Adipocyte (in vitro differentiated cells): ENCODE data around the gene PBRM1.

Source experiments
- DNase-seq: peaks from one replicate; pipeline ENCODE4 v3.0.0-alpha.2; 2015; ENCODE audit warnings: low read depth
- H3K27me3 ChIP-seq: replicated peaks from 2 replicates; pipeline ENCODE4 v1.7.0; 2013; ENCODE audit warnings: mild to moderate bottlenecking, low read length, moderate library complexity; ENCODE audit not compliant: control insufficient read depth, insufficient read depth
- H3K36me3 ChIP-seq: 2 replicates; pipeline ENCODE4 v1.7.0; 2013; ENCODE audit warnings: low read length, mild to moderate bottlenecking, moderate library complexity; ENCODE audit not compliant: control insufficient read depth, insufficient read depth, severe bottlenecking
- H3K4me1 ChIP-seq: 2 replicates; pipeline ENCODE4 v1.7.0; 2013; ENCODE audit warnings: mild to moderate bottlenecking, low read length, moderate library complexity; ENCODE audit not compliant: control insufficient read depth, insufficient read depth
- H3K4me3 ChIP-seq: 2 replicates; pipeline ENCODE4 v1.7.0; 2013; ENCODE audit warnings: mild to moderate bottlenecking, low read length, moderate library complexity
- H3K9ac ChIP-seq: 2 replicates; pipeline ENCODE4 v1.7.0; 2013; ENCODE audit warnings: mild to moderate bottlenecking, low read length, moderate library complexity
- H3K9me3 ChIP-seq: 2 replicates; pipeline ENCODE4 v1.7.0; 2013; ENCODE audit warnings: mild to moderate bottlenecking, low read length, moderate library complexity; ENCODE audit not compliant: control insufficient read depth

Gene PBRM1

DNA sequence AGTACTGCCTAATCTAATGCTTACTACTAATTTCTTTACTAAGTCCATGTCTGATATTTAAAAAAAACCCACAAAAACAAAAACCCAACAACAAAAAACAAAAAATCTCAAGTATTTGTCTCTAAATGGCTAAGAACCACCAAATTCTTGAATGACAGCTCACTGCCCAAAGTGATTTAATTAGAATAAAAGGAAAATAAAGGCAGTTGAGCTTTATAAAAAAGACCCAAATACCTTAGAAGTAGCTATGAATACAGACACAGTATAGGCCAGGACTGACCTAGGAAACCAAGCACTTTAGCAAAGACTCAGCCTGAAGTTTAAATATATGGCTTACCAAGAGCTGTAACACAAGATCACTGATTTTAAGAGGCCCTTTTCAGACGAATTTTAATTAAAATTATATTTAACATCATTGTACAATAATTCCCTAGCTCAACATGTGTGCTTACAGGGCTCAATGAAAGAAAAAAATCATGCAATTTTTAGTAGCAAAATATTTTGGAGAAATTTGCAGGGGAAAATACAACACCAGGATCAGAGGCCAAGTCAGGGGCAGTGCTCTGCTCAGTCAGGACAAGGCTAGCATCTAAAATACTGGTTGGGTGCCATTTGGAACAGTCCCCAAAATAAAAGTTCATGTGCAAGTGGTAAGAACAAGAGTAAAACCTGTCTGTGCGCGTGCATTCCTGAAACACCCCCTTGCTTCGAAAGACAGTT is 124.5 kb downstream of the PBRM1 start:
- Histone ChIP-seq H3K4me3 (no peak overlapping the region), H3K27me3 (no peaks in the 10 kb centered on the region), H3K9me3 (no peaks in the 10 kb centered on the region), H3K4me1 (peaks cover 22% of the 10 kb centered on the region), H3K36me3 (peaks cover 78% of the 10 kb centered on the region), H3K9ac (no peak overlapping the region)
- DNase-seq, result peak; percentile 45

GRCh38 chr3:52558436-52558835 is 127.3 kb downstream of the PBRM1 start:
- DNase-seq, result no peak
- Histone ChIP-seq H3K4me1 (peaks cover 22% of the 10 kb centered on the region), H3K4me3 (no peak overlapping the region), H3K9me3 (no peaks in the 10 kb centered on the region), H3K27me3 (no peaks in the 10 kb centered on the region), H3K9ac (no peak overlapping the region), H3K36me3 (peaks cover 80% of the 10 kb centered on the region)

- Histone ChIP-seq H3K4me3 (no peak overlapping the region), H3K9ac (no peak overlapping the region), H3K9me3 (no peaks in the 10 kb centered on the region), H3K4me1 (peaks cover 22% of the 10 kb centered on the region), H3K36me3 (peaks cover 80% of the 10 kb centered on the region), H3K27me3 (no peaks in the 10 kb centered on the region)
- DNase-seq, result no peak
Measured at GRCh38 chr3:52557011-52557960, 128.4 kb downstream of the PBRM1 start.

- peaks cover 6% of the 10 kb centered on the region for H3K4me1 ChIP-seq
- H3K9me3 ChIP-seq, result no peaks in the 10 kb centered on the region
- peaks cover 83% of the 10 kb centered on the region for H3K36me3 ChIP-seq
- peak; percentile 70 for DNase-seq
- no peaks in the 10 kb centered on the region for H3K27me3 ChIP-seq
- H3K9ac ChIP-seq, result no peak overlapping the region
- no peak overlapping the region for H3K4me3 ChIP-seq
Measured at GRCh38 chr3:52555056-52555455, 130.7 kb downstream of the PBRM1 start.

DNA sequence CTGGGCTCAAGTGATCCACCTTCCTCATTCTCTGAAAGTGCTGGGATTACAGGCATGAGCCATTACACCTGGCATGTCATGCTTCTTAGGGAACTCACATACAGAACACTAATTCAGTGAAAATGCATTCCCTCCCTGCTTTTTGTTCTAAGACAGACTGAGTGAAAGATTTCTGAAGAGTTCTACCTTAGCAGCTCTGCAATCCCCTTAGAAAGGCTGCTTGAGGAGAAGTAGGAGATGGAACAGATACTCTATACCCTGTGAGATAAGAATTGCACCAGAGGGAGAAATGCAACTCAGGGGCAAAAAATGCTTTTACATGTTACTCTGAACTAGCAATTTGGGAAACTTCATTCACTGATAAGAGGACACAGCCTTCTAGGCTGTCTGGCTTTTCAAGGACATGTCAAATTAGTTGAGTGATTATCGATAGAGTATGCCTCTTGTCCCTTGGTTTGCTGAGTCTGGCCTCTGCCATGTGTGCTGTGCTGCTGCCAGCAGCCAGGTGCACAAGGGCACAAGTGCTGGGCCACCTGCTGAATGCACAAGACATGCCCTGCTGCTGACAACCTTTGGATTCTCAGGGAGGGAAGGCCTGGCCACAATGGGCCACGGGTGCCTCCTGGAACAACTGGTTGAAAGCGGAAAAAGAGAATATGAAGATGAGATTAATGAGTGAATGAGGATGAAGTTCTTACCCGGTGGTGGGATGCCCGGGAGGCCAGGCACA is 131.5 kb downstream of the PBRM1 start:
- Histone ChIP-seq H3K9me3 (no peaks in the 10 kb centered on the region), H3K4me3 (no peak overlapping the region), H3K4me1 (peaks cover 5% of the 10 kb centered on the region), H3K9ac (no peak overlapping the region), H3K27me3 (no peaks in the 10 kb centered on the region), H3K36me3 (peaks cover 83% of the 10 kb centered on the region)
- DNase-seq, result no peak

DNA sequence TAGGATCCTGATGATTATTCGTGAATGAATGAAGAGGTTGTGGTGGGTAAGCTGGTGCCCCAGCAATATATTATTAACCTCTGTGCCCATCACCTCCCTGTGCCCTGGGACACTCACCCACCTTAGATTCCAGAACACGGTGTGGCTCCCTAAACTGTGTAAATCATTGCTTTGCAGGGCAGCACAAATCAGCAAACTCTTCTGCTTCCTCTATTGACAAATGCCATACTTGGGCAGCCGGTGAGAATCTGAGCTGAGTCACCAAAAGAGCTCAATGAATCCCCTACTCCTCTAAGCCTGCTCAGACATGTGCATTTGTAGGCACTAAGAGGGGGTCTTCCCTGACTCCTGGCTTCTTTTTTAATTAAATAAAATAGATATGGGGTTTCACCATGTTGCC is 133.6 kb downstream of the PBRM1 start:
- H3K4me3 ChIP-seq, result no peak overlapping the region

GRCh38 chr3:52551118-52551517 is 134.6 kb downstream of the PBRM1 start:
- Histone ChIP-seq H3K9ac (no peak overlapping the region), H3K9me3 (no peaks in the 10 kb centered on the region), H3K4me1 (peaks cover 5% of the 10 kb centered on the region), H3K36me3 (peaks cover 87% of the 10 kb centered on the region), H3K27me3 (no peaks in the 10 kb centered on the region), H3K4me3 (no peak overlapping the region)
- no peak for DNase-seq

More for the DNA sequence above, 133.6 kb downstream of the PBRM1 start:
- Histone ChIP-seq H3K9ac (no peak overlapping the region), H3K9me3 (no peaks in the 10 kb centered on the region), H3K27me3 (no peaks in the 10 kb centered on the region), H3K4me1 (peaks cover 5% of the 10 kb centered on the region), H3K36me3 (peaks cover 83% of the 10 kb centered on the region)
- peak; percentile 18 for DNase-seq

DNA sequence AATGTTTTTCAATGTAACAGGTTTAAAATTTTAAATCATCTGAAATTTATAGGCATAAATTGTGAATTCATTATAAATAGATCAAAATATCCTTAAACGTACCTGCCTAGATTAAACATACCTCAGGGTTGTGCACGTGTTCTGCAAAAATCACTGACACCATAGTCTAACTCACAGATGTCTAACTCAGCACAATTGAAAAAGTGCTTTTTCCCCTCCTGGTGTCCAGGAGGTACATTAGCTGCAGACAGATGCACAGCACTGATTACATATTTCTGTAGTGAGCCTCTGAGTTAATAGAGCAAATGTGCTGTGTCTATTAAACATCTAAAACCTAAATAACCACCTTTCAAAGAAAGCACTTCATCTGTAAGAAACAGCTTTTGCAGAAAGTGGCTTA is 138.6 kb downstream of the PBRM1 start:
- Histone ChIP-seq H3K36me3 (peaks cover 66% of the 10 kb centered on the region), H3K4me1 (peaks cover 10% of the 10 kb centered on the region), H3K9me3 (no peaks in the 10 kb centered on the region), H3K9ac (no peak overlapping the region), H3K27me3 (no peaks in the 10 kb centered on the region), H3K4me3 (no peak overlapping the region)
- no peak for DNase-seq

- no peak overlapping the region for H3K4me3 ChIP-seq
- peaks cover 62% of the 10 kb centered on the region for H3K36me3 ChIP-seq
- peak overlapping the region; percentile 9 for H3K9ac ChIP-seq
- H3K4me1 ChIP-seq, result peaks cover 10% of the 10 kb centered on the region
- no peaks in the 10 kb centered on the region for H3K27me3 ChIP-seq
- no peaks in the 10 kb centered on the region for H3K9me3 ChIP-seq
- DNase-seq, result peak; percentile 28
Measured at GRCh38 chr3:52546111-52546901, 139.4 kb downstream of the PBRM1 start.

DNA sequence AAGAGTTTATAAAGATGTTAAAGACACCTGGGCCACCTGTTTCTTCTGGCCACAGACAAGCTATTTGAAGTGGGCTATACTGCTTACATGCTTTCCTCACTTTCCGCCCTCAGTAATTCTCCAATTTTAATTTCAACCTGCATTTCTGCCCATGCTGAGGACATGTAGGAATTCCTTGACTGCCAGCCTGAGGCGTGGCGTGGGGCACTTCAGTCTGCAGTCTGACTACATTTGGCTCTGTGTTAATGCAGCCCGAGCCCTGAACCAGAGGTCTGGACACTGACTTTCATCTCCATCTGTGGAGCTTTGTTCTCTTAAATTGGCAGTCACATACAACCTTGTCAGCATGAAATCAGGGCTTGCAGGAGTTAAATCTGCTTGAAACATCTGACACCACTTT is 140.8 kb downstream of the PBRM1 start:
- DNase-seq, result peak; percentile 18
- Histone ChIP-seq H3K4me1 (peaks cover 17% of the 10 kb centered on the region), H3K9ac (no peak overlapping the region), H3K9me3 (no peaks in the 10 kb centered on the region), H3K27me3 (no peaks in the 10 kb centered on the region), H3K4me3 (no peak overlapping the region), H3K36me3 (peaks cover 58% of the 10 kb centered on the region)
